GM12878 (cell line): Measurements from ENCODE around the gene LRRIQ4. TPM values are rescaled to one million over a fixed set of nuclear protein-coding genes. Genes with fewer than 3 reads are reported as not detected.

ENCODE experiments used
- ATAC-seq: fragments of 200-7000 bp; cut with Tn5 transposase; 3 replicates; pipeline ENCODE4 v1.9.1; 2020; ENCODE audit warnings: mild to moderate bottlenecking, moderate library complexity
- BruUV-seq: library from RNA; stranded (reverse); fragments of 400-500 nt; replicated peaks from 2 replicates; lab custom pipeline; 2021; lab: Mats Ljungman, UMichigan
- CTCF ChIA-PET: fragments of 300-600 bp; sonication (Branson Sonifier 250); formaldehyde crosslinking; extraction: SDS; loops from one replicate; lab custom pipeline; 2021; ENCODE audit warnings: inconsistent platforms; lab: Yijun Ruan, JAX
- POLR2A ChIA-PET: fragments of 350-600 bp; formaldehyde crosslinking; extraction: SDS; loops from one replicate; lab custom pipeline; 2021; ENCODE audit warnings: inconsistent platforms; lab: Charles Lee
- RAD21 ChIA-PET: fragments of 300-600 bp; sonication (Branson Sonifier 250); formaldehyde crosslinking; loops from one replicate; lab custom pipeline; 2023; ENCODE audit warnings: antibody characterized with exemption; ENCODE audit not compliant: unreplicated experiment; lab: Charles Lee
- SMC1A ChIA-PET: fragments of 300-600 bp; sonication (Branson Sonifier 250); formaldehyde crosslinking; loops from one replicate; lab custom pipeline; 2023; ENCODE audit not compliant: unreplicated experiment, uncharacterized antibody; lab: Charles Lee
- DNase-seq: peaks from one replicate; pipeline ENCODE4 v3.0.0-alpha.2; 2011; ENCODE audit warnings: low read depth, low spot score
- FAIRE-seq: peaks from 3 replicates; lab custom pipeline; 2011; peaks lifted over from hg19 to GRCh38; lab: Jason Lieb, UNC
- H2AFZ ChIP-seq: 2 replicates; pipeline ENCODE4 v1.6.0; 2011; ENCODE audit warnings: low read depth, low read length, control low read depth; ENCODE audit not compliant: control insufficient read depth
- H3K27ac ChIP-seq: 2 replicates; pipeline ENCODE4 v1.5.1; 2011; ENCODE audit warnings: control low read depth; ENCODE audit not compliant: control insufficient read depth, insufficient read depth
- H3K27me3 ChIP-seq, 2 experiments: replicated peaks in 1 of 2; 2 replicates each; pipeline versions ENCODE4 v1.6.0 to v1.6.1; 2011; ENCODE audit warnings: low read length in 1 of 2; ENCODE audit not compliant: control insufficient read depth in 2 of 2, insufficient read depth in 2 of 2
- H3K36me3 ChIP-seq, 2 experiments: 2 replicates each; pipeline ENCODE4 v1.5.1; 2011; ENCODE audit warnings: low read length in 1 of 2; ENCODE audit not compliant: control insufficient read depth in 2 of 2, insufficient read depth in 2 of 2
- H3K4me1 ChIP-seq: 2 replicates; pipeline ENCODE4 v1.6.1; 2011; ENCODE audit warnings: mild to moderate bottlenecking, low read length, moderate library complexity, mixed read lengths; ENCODE audit not compliant: control insufficient read depth, insufficient read depth
- H3K4me2 ChIP-seq: 2 replicates; pipeline ENCODE4 v1.6.0; 2011; ENCODE audit warnings: control low read depth; ENCODE audit not compliant: control insufficient read depth, insufficient read depth
- H3K4me3 ChIP-seq: fragments of 200-600 bp; sonication (generic); 2 replicates; pipeline ENCODE4 v1.5.1; 2016
- H3K79me2 ChIP-seq: 2 replicates; pipeline ENCODE4 v1.6.0; 2011; ENCODE audit warnings: low read length; ENCODE audit not compliant: control insufficient read depth, insufficient read depth
- H3K9ac ChIP-seq: 2 replicates; pipeline ENCODE4 v1.8.0; 2011; ENCODE audit warnings: low read length, control low read depth, mixed read lengths; ENCODE audit not compliant: control insufficient read depth, insufficient read depth
- H3K9me3 ChIP-seq: replicated peaks from 3 replicates; pipeline ENCODE4 v1.5.1; 2011; ENCODE audit warnings: mild to moderate bottlenecking, low read length; ENCODE audit not compliant: control insufficient read depth, insufficient read depth
- H4K20me1 ChIP-seq: 2 replicates; pipeline ENCODE4 v1.6.0; 2011; ENCODE audit not compliant: control insufficient read depth, insufficient read depth
- BACH1 ChIP-seq: fragments of 450-650 bp; IDR thresholded peaks from 2 replicates; pipeline ENCODE4 v1.6.1; 2017; ENCODE audit warnings: mild to moderate bottlenecking, borderline replicate concordance
- E2F4 ChIP-seq: IDR thresholded peaks from 2 replicates; pipeline ENCODE4 v1.6.1; 2012; ENCODE audit warnings: low read depth, low read length, improper control_type of control experiment
- ELK1 ChIP-seq: IDR thresholded peaks from 2 replicates; pipeline ENCODE4 v1.6.1; 2012; ENCODE audit warnings: low read depth, low read length, improper control_type of control experiment
- MTA3 ChIP-seq: IDR thresholded peaks from 2 replicates; pipeline ENCODE4 v1.6.1; 2012; ENCODE audit warnings: low read length, inconsistent platforms, borderline replicate concordance
- MYB ChIP-seq: fragments of 150-350 bp; IDR thresholded peaks from 2 replicates; pipeline ENCODE4 v1.6.1; 2014; ENCODE audit warnings: mild to moderate bottlenecking, low read depth, low read length, borderline replicate concordance
- PAX5 ChIP-seq: IDR thresholded peaks from 2 replicates; pipeline ENCODE4 v1.6.1; 2011; ENCODE audit warnings: low read depth, low read length, borderline replicate concordance
- PAX8 ChIP-seq: fragments of 450-650 bp; IDR thresholded peaks from 2 replicates; pipeline ENCODE4 v1.6.1; 2017; ENCODE audit warnings: mild to moderate bottlenecking, moderate library complexity
- RB1 ChIP-seq: fragments of 450-650 bp; formaldehyde crosslinking; IDR thresholded peaks from 2 replicates; pipeline ENCODE4 v1.6.1; 2017; ENCODE audit warnings: mild to moderate bottlenecking, borderline replicate concordance
- RELB ChIP-seq: fragments of 450-650 bp; IDR thresholded peaks from 2 replicates; pipeline ENCODE4 v1.6.1; 2017; ENCODE audit warnings: low read depth, mild to moderate bottlenecking, moderate library complexity
- SIN3A ChIP-seq: IDR thresholded peaks from 2 replicates; pipeline ENCODE4 v1.6.1; 2012; ENCODE audit warnings: low read depth, low read length, improper control_type of control experiment
- SREBF2 ChIP-seq: IDR thresholded peaks from 2 replicates; pipeline ENCODE4 v1.6.1; 2012; ENCODE audit warnings: mild to moderate bottlenecking, low read length
- STAT1 ChIP-seq: fragments of 450-650 bp; conservative IDR thresholded peaks from 2 replicates; pipeline ENCODE4 v1.6.1; 2014; ENCODE audit warnings: antibody characterized with exemption, mild to moderate bottlenecking
- TCF12 ChIP-seq: IDR thresholded peaks from 2 replicates; pipeline ENCODE4 v1.6.1; 2011; ENCODE audit warnings: low read depth, mild to moderate bottlenecking, low read length
- ZBTB33 ChIP-seq: fragments of 450-650 bp; IDR thresholded peaks from 2 replicates; pipeline ENCODE4 v1.6.1; 2017; ENCODE audit warnings: mild to moderate bottlenecking
- ZNF207 ChIP-seq: fragments of 450-650 bp; IDR thresholded peaks from 2 replicates; pipeline ENCODE4 v1.6.1; 2014; ENCODE audit warnings: antibody characterized with exemption, mild to moderate bottlenecking, borderline replicate concordance
- WGBS: methylation state at CpG from one replicate; pipeline ENCODE4 v1.1.6; 2016; ENCODE audit warnings: low lambda C conversion rate; ENCODE audit not compliant: insufficient replicate concordance, insufficient coverage; ENCODE audit errors: missing lambda C conversion rate; 5-methylcytosine and 5-hydroxymethylcytosine counted together
- in situ Hi-C: fragments of 300-500 bp; cut with MboI; formaldehyde crosslinking; loops from 9 replicates; pipeline ENCODE4 v1.14.3; 2018; ENCODE audit warnings: mixed read lengths
- intact Hi-C: fragments of 100-400 bp; cut with micrococcal nuclease; formaldehyde crosslinking; loops from one replicate; pipeline ENCODE4 v1.14.2; 2022; ENCODE audit not compliant: unreplicated experiment
- polyA plus RNA-seq, 11 experiments: library from polyadenylated mRNA; depleted of rRNA in 4 of 11; unstranded in 6 of 11; stranded (reverse) in 5 of 11; fragments of >200 nt; fragmentation: Nextera tagmentation in 4 of 11; fragmentation: Illumina TruSeq in 1 of 11; extraction: Ambion mirVana in 4 of 11; extraction: Trizol in 1 of 11; gene quantifications; 1 replicate in 1 of 11; 2 replicates in 10 of 11; pipeline versions ENCODE4 v1.2.1 to v1.2.3, GENCODE V29; 2011 to 2016; ENCODE audit warnings: inconsistent platforms in 2 of 11, missing spikeins in 2 of 11, low read depth in 1 of 11
- total RNA-seq, 4 experiments: library from RNA; depleted of rRNA in 3 of 4; stranded (reverse); fragments of >200 nt in 3 of 4; fragmentation: Illumina TruSeq in 1 of 4; extraction: Trizol in 1 of 4; gene quantifications; 2 replicates each; pipeline versions ENCODE4 v1.2.1 to v1.2.3, GENCODE V29; 2013 to 2021

The LRRIQ4 gene
- total and polyA plus RNA-seq, 10 of the 15 experiments (the other 5 are each of a cell fraction or from before 2014, with no cell fraction given), result 0.06 to 0.21 (median 0.14) TPM; not detected in 3

GRCh38 chr3:169869484-169870220 lies 57.0 kb downstream of the LRRIQ4 start, which contains the start of gene LRRC31:
LRRC31 (minus strand) TSS chr3:169869935; CDS start chr3:169869807, 128 bp downstream.
- H3K9me3 ChIP-seq, result no peaks in the 10 kb centered on the region
- H3K36me3 ChIP-seq, result no peaks in the 10 kb centered on the region
- no peak within 1 kb of the TSS; the same call in 1 of the 2 replicates for H2AFZ ChIP-seq
- no peak for TF ChIP-seq SIN3A
- TF ChIP-seq ELK1, result no peak
- no peak for TF ChIP-seq MTA3
- TF ChIP-seq SREBF2, result no peak
- no peak for TF ChIP-seq BACH1
- TF ChIP-seq E2F4, result no peak
- TF ChIP-seq MYB, result no peak
- TF ChIP-seq PAX5, result no peak
- no peak for TF ChIP-seq TCF12
- TF ChIP-seq RELB, result no peak
- no peak for TF ChIP-seq RB1
- no peak for TF ChIP-seq ZNF207
- TF ChIP-seq PAX8, result no peak
- no peak for TF ChIP-seq STAT1
- TF ChIP-seq ZBTB33, result no peak
- intact Hi-C loops, result no loop called here
- FAIRE-seq (no peak), ATAC-seq (no peak), DNase-seq (no peak)
- H3K4me1 ChIP-seq, result peaks cover 16% of the 10 kb centered on the region
- H3K4me3 ChIP-seq, result no peak within 1 kb of the TSS
- POLR2A ChIA-PET, result no interaction called here
- H3K27me3 ChIP-seq, result no peaks in the 10 kb centered on the region
- H3K9ac ChIP-seq, result no peak within 1 kb of the TSS
- no TSS peak for BruUV-seq
- no peak within 1 kb of the TSS for H3K27ac ChIP-seq
- H3K79me2 ChIP-seq, result no peaks in the 10 kb centered on the region
- WGBS, result 82% methylated on average over 2 of the region's 2 CpGs
- in situ Hi-C loops, result loop anchor here (10.0 kb wide), 1 partner anchor 185 kb away; no protein-coding TSS in a partner anchor
- RAD21 ChIA-PET, result interaction anchor here (1.3 kb wide), 1 partner anchor 96 kb away, joined by 5 read pairs; no protein-coding TSS in a partner anchor
- SMC1A ChIA-PET, result interaction anchor here (1.0 to 1.5 kb wide), 3 partner anchors 60 to 184 kb away, joined by 3 to 4 read pairs (median 4); no protein-coding TSS in a partner anchor
- H3K4me2 ChIP-seq, result no peak within 1 kb of the TSS
- CTCF ChIA-PET, result interaction anchor here (1.1 kb wide), 2 partner anchors 85 to 185 kb away, joined by 3 to 4 read pairs; no protein-coding TSS in a partner anchor
- H4K20me1 ChIP-seq, result no peaks in the 10 kb centered on the region
